Calu3 (cell line): ENCODE data around the gene FCER1G. TPM values are rescaled to one million over a fixed set of nuclear protein-coding genes. Genes with fewer than 3 reads are reported as not detected.
"Not testable (repeated sequence)": the region's sequence is repeated elsewhere in the genome, so short reads cannot be mapped to it uniquely, and the experiment has no call there.

Experiments
- BruUV-seq: library from RNA; stranded (reverse); fragments of 400-500 nt; replicated peaks from 2 replicates; lab custom pipeline; 2021; lab: Mats Ljungman, UMichigan
- CTCF ChIA-PET: fragments of 300-600 bp; sonication (Branson Sonifier 250); formaldehyde crosslinking; loops from one replicate; lab custom pipeline; 2022; ENCODE audit warnings: antibody characterized with exemption; lab: Charles Lee
- DNase-seq: peaks from one replicate; pipeline ENCODE4 v3.0.0; 2022
- H3K27ac Mint-ChIP-seq: one replicate; pipeline ENCODE4 v1.8.0; 2022; ENCODE audit warnings: mixed read lengths; ENCODE audit not compliant: unreplicated experiment
- H3K27me3 Mint-ChIP-seq: one replicate; pipeline ENCODE4 v1.8.0; 2022; ENCODE audit warnings: mixed read lengths; ENCODE audit not compliant: unreplicated experiment
- H3K36me3 Mint-ChIP-seq: one replicate; pipeline ENCODE4 v1.8.0; 2022; ENCODE audit warnings: mild to moderate bottlenecking, moderate library complexity, mixed read lengths; ENCODE audit not compliant: insufficient read depth, unreplicated experiment
- H3K4me1 Mint-ChIP-seq: one replicate; pipeline ENCODE4 v1.8.0; 2022; ENCODE audit warnings: mild to moderate bottlenecking, low read depth, mixed read lengths; ENCODE audit not compliant: unreplicated experiment
- H3K4me3 Mint-ChIP-seq: one replicate; pipeline ENCODE4 v1.8.0; 2022; ENCODE audit warnings: mild to moderate bottlenecking, low read depth, moderate library complexity, mixed read lengths; ENCODE audit not compliant: unreplicated experiment
- H3K9me3 Mint-ChIP-seq: one replicate; pipeline ENCODE4 v1.8.0; 2022; ENCODE audit warnings: low read depth, mixed read lengths; ENCODE audit not compliant: unreplicated experiment
- CTCF ChIP-seq: fragments of 200-600 bp; IDR thresholded peaks from one replicate; pipeline ENCODE4 v1.8.0; 2022; ENCODE audit warnings: antibody characterized with exemption; ENCODE audit not compliant: unreplicated experiment
- intact Hi-C: fragments of 100-400 bp; cut with micrococcal nuclease; formaldehyde crosslinking; loops from one replicate; pipeline ENCODE4 v1.10.0; 2022; ENCODE audit not compliant: unreplicated experiment
- total RNA-seq: library from RNA; stranded (reverse); gene quantifications from 2 replicates; pipeline ENCODE4 v1.2.3, GENCODE V29; 2022

FCER1G gene
- total RNA-seq, 1 experiment from 2014 or later: not detected

- no peaks in the 10 kb centered on the region for H3K36me3 Mint-ChIP-seq
- peaks cover 30% of the 10 kb centered on the region for H3K27me3 Mint-ChIP-seq
- DNase-seq: no peak
- no peaks in the 10 kb centered on the region for H3K4me1 Mint-ChIP-seq
- no TSS peak for BruUV-seq
- intact Hi-C loops: no loop called here
- CTCF ChIA-PET: interaction anchor here (0.6 kb wide), 1 partner anchor 301 kb away, joined by 6 read pairs; no protein-coding TSS in a partner anchor
- H3K4me3 Mint-ChIP-seq: no peak overlapping the region
- H3K27ac Mint-ChIP-seq: no peak overlapping the region
- H3K9me3 Mint-ChIP-seq: no peaks in the 10 kb centered on the region
- TF ChIP-seq CTCF: no peak
These were observed 29.8 kb downstream of the FCER1G start for GRCh38 chr1:161244888-161245287.

- intact Hi-C loops, CTCF ChIA-PET, H3K36me3 Mint-ChIP-seq, DNase-seq, H3K4me3 Mint-ChIP-seq, H3K9me3 Mint-ChIP-seq, H3K27ac Mint-ChIP-seq, BruUV-seq, H3K4me1 Mint-ChIP-seq: not testable (repeated sequence)
- peaks cover 20% of the 10 kb centered on the region for H3K27me3 Mint-ChIP-seq
These were observed 35.0 kb downstream of the FCER1G start for GRCh38 chr1:161250100-161250499.

- BruUV-seq: no TSS peak
- Mint-ChIP-seq H3K27me3 (peaks cover 20% of the 10 kb centered on the region), H3K36me3 (no peaks in the 10 kb centered on the region), H3K27ac (no peak overlapping the region), H3K9me3 (peaks cover 6% of the 10 kb centered on the region), H3K4me1 (no peaks in the 10 kb centered on the region), H3K4me3 (no peak overlapping the region)
- CTCF ChIA-PET: no interaction called here
- TF ChIP-seq CTCF: no peak
- intact Hi-C loops: no loop called here
- no peak for DNase-seq
These were observed 35.7 kb downstream of the FCER1G start for GRCh38 chr1:161250829-161251228.

- no peaks in the 10 kb centered on the region for H3K36me3 Mint-ChIP-seq
- H3K4me1 Mint-ChIP-seq: no peaks in the 10 kb centered on the region
- intact Hi-C loops: no loop called here
- BruUV-seq: no TSS peak
- no peak for DNase-seq
- CTCF ChIA-PET: interaction anchor here (0.6 kb wide), 1 partner anchor 138 kb away, joined by 3 read pairs; no protein-coding TSS in a partner anchor
- peaks cover 6% of the 10 kb centered on the region for H3K9me3 Mint-ChIP-seq
- no peak for TF ChIP-seq CTCF
- no peak overlapping the region for H3K4me3 Mint-ChIP-seq
- peaks cover 20% of the 10 kb centered on the region for H3K27me3 Mint-ChIP-seq
- no peak overlapping the region for H3K27ac Mint-ChIP-seq
These were observed 36.5 kb downstream of the FCER1G start for GRCh38 chr1:161251579-161251978.

- Mint-ChIP-seq H3K27me3 (peaks cover 52% of the 10 kb centered on the region), H3K4me1 (peaks cover 21% of the 10 kb centered on the region)
- H3K9me3 Mint-ChIP-seq, H3K36me3 Mint-ChIP-seq, BruUV-seq, DNase-seq, CTCF ChIA-PET, H3K4me3 Mint-ChIP-seq, intact Hi-C loops, H3K27ac Mint-ChIP-seq: not testable (repeated sequence)
These were observed 40.2 kb downstream of the FCER1G start for GRCh38 chr1:161255302-161255701.

- H3K9me3 Mint-ChIP-seq, DNase-seq, H3K4me3 Mint-ChIP-seq, BruUV-seq, CTCF ChIA-PET, H3K36me3 Mint-ChIP-seq, intact Hi-C loops, H3K27ac Mint-ChIP-seq: not testable (repeated sequence)
- peaks cover 29% of the 10 kb centered on the region for H3K4me1 Mint-ChIP-seq
- H3K27me3 Mint-ChIP-seq: peaks cover 52% of the 10 kb centered on the region
These were observed 40.9 kb downstream of the FCER1G start for GRCh38 chr1:161255955-161256520.

- H3K9me3 Mint-ChIP-seq, H3K27ac Mint-ChIP-seq, BruUV-seq, H3K36me3 Mint-ChIP-seq, H3K4me3 Mint-ChIP-seq, DNase-seq, intact Hi-C loops, CTCF ChIA-PET: not testable (repeated sequence)
- Mint-ChIP-seq H3K4me1 (peaks cover 34% of the 10 kb centered on the region), H3K27me3 (peaks cover 52% of the 10 kb centered on the region)
These were observed 42.0 kb downstream of the FCER1G start for GRCh38 chr1:161257109-161257508.
